A673 (cell line): Measurements from ENCODE around the gene TSSC4. TPM values are rescaled to one million over a fixed set of nuclear protein-coding genes. Genes with fewer than 3 reads are reported as not detected.

Experiments
- BruUV-seq: library from RNA; stranded (reverse); fragments of 400-500 nt; replicated peaks from 2 replicates; lab custom pipeline; 2021; lab: Mats Ljungman, UMichigan
- CTCF ChIA-PET: fragments of 300-600 bp; sonication (Branson Sonifier 250); formaldehyde crosslinking; loops from one replicate; lab custom pipeline; 2022; ENCODE audit warnings: antibody characterized with exemption; lab: Charles Lee
- POLR2A ChIA-PET: fragments of 300-600 bp; sonication (Branson Sonifier 250); formaldehyde crosslinking; loops from one replicate; lab custom pipeline; 2022; ENCODE audit warnings: antibody characterized with exemption; ENCODE audit not compliant: low non-redundant PET; lab: Charles Lee
- DNase-seq: peaks from one replicate; pipeline ENCODE4 v3.0.0-alpha.2; 2015; ENCODE audit warnings: low spot score
- H3K27ac ChIP-seq: fragments of 200-600 bp; sonication (generic); 2 replicates; pipeline ENCODE4 v1.5.1; 2016; ENCODE audit warnings: mixed run types, low read depth, mild to moderate bottlenecking, mixed read lengths, antibody characterized with exemption, low read length; ENCODE audit not compliant: poor library complexity, severe bottlenecking
- H3K27me3 ChIP-seq: fragments of 200-600 bp; sonication (generic); replicated peaks from 2 replicates; pipeline ENCODE4 v1.6.1; 2017; ENCODE audit warnings: mixed run types, low read depth, mild to moderate bottlenecking, mixed read lengths, antibody characterized with exemption, low read length; ENCODE audit not compliant: insufficient read depth, poor library complexity
- H3K36me3 ChIP-seq: fragments of 200-600 bp; sonication (generic); 2 replicates; pipeline ENCODE4 v1.6.1; 2016; ENCODE audit warnings: mixed run types, mild to moderate bottlenecking, mixed read lengths, antibody characterized with exemption, low read length; ENCODE audit not compliant: insufficient read depth, poor library complexity, severe bottlenecking
- H3K4me1 ChIP-seq: fragments of 200-600 bp; sonication (generic); 2 replicates; pipeline ENCODE4 v1.6.1; 2017; ENCODE audit warnings: mixed run types, mild to moderate bottlenecking, mixed read lengths, antibody characterized with exemption, low read length; ENCODE audit not compliant: insufficient read depth, poor library complexity, severe bottlenecking
- H3K4me3 ChIP-seq: fragments of 200-600 bp; sonication (generic); 2 replicates; pipeline ENCODE4 v1.5.1; 2016; ENCODE audit warnings: low read depth, mixed run types, mild to moderate bottlenecking, mixed read lengths, low read length; ENCODE audit not compliant: poor library complexity, severe bottlenecking
- H3K9me3 ChIP-seq: fragments of 200-600 bp; sonication (generic); 2 replicates; pipeline ENCODE4 v1.6.1; 2016; ENCODE audit warnings: mixed run types, low read depth, mild to moderate bottlenecking, mixed read lengths, antibody characterized with exemption, low read length; ENCODE audit not compliant: poor library complexity, severe bottlenecking
- EZH2 ChIP-seq: fragments of 200-600 bp; sonication (generic); IDR thresholded peaks from 2 replicates; pipeline ENCODE4 v1.6.1; 2017; ENCODE audit warnings: borderline replicate concordance, low read depth, mild to moderate bottlenecking, mixed read lengths, antibody characterized with exemption, low read length; ENCODE audit not compliant: poor library complexity, severe bottlenecking
- intact Hi-C: fragments of 100-400 bp; cut with micrococcal nuclease; formaldehyde crosslinking; loops from one replicate; pipeline ENCODE4 v1.10.0; 2022; ENCODE audit not compliant: unreplicated experiment
- total RNA-seq: library from RNA; stranded (reverse); gene quantifications from 2 replicates; pipeline ENCODE4 v1.2.3, GENCODE V29; 2021
- TF ChIP-seq, protein P1 (sequence below): fragments of 300-800, 200-600 bp; sonication (generic); conservative IDR thresholded peaks from 2 replicates; pipeline ENCODE4 v1.5.1; 2017; ENCODE audit warnings: low read depth, mild to moderate bottlenecking, antibody characterized with exemption, low read length, moderate library complexity, mixed read lengths

The TSSC4 gene
- total RNA-seq, 1 experiment from 2014 or later, result 46.8 TPM

DNA sequence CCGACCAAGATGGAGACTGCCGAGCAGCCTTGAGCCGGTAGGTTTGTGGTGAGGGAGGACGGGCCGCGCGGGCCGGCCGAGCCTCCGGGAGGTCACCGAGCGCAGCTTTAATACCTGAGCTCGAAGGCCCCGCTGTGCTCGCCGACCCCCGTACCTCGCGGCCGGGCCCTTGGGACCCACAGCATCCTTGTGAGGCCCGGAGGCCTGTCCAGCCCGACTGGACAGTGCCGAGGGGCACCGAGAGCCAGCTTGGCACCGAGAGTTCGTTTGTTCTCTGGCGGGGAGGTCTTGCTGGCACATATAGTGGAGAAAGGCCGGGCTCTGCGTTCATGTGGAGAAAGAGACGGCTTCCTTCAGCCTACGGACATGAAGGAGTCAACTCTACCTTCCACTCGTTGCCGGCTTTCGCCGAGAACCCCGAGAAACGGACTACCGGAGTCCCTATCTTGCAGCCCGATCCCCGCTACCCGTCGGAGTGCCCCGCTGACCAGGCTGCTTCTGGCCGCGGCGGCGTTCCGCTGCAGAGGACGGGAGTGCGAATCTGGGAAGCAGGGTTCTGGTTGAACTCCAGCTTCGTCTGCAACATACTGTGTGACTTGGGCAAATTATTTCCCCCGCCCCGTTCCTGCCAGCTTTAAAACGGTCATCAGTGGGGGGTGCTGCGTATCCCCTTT, 349 bp downstream of the TSSC4 start:
- TF ChIP-seq, protein P1, sequence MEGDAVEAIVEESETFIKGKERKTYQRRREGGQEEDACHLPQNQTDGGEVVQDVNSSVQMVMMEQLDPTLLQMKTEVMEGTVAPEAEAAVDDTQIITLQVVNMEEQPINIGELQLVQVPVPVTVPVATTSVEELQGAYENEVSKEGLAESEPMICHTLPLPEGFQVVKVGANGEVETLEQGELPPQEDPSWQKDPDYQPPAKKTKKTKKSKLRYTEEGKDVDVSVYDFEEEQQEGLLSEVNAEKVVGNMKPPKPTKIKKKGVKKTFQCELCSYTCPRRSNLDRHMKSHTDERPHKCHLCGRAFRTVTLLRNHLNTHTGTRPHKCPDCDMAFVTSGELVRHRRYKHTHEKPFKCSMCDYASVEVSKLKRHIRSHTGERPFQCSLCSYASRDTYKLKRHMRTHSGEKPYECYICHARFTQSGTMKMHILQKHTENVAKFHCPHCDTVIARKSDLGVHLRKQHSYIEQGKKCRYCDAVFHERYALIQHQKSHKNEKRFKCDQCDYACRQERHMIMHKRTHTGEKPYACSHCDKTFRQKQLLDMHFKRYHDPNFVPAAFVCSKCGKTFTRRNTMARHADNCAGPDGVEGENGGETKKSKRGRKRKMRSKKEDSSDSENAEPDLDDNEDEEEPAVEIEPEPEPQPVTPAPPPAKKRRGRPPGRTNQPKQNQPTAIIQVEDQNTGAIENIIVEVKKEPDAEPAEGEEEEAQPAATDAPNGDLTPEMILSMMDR, result no peak
- TF ChIP-seq EZH2, result no peak
- BruUV-seq, result TSS peak; percentile 63
- Histone ChIP-seq H3K27ac (peak overlapping the region; percentile 70), H3K9me3 (no peaks in the 10 kb centered on the region), H3K4me1 (peaks cover 8% of the 10 kb centered on the region), H3K36me3 (peaks cover 3% of the 10 kb centered on the region), H3K4me3 (peak overlapping the region; percentile 82), H3K27me3 (no peaks in the 10 kb centered on the region)
- POLR2A ChIA-PET, result interaction anchor here (0.6 kb wide), 1 partner anchor 309 kb away, joined by 3 read pairs; no protein-coding TSS in a partner anchor
- intact Hi-C loops, result loop anchor here (1.0 kb wide), 1 partner anchor 23 kb away; no protein-coding TSS in a partner anchor
- CTCF ChIA-PET, result interaction anchor here (0.7 to 1.0 kb wide), 3 partner anchors 20 to 96 kb away, joined by 5 to 7 read pairs (median 6); no protein-coding TSS in a partner anchor
- no peak for DNase-seq

- BruUV-seq, result no TSS peak
- CTCF ChIA-PET, result no interaction called here
- H3K27ac ChIP-seq, result peak overlapping the region; percentile 70
Measured at GRCh38 chr11:2401436-2401984, 960 bp downstream of the TSSC4 start.

GRCh38 chr11:2402106-2402505, 1.6 kb downstream of the TSSC4 start:
- TF ChIP-seq, protein P1, result no peak
- no peak for TF ChIP-seq EZH2
- ChIA-PET POLR2A (no interaction called here), CTCF (no interaction called here)
- Histone ChIP-seq H3K36me3 (no peaks in the 10 kb centered on the region), H3K27ac (no peak overlapping the region), H3K4me3 (peak overlapping the region; percentile 82), H3K4me1 (peaks cover 8% of the 10 kb centered on the region), H3K27me3 (no peaks in the 10 kb centered on the region), H3K9me3 (no peaks in the 10 kb centered on the region)
- no peak for DNase-seq
- BruUV-seq, result no TSS peak
- intact Hi-C loops, result no loop called here

More at GRCh38 chr11:2401436-2401984, 960 bp downstream of the TSSC4 start:
- peak overlapping the region; percentile 82 for H3K4me3 ChIP-seq
- no peaks in the 10 kb centered on the region for H3K9me3 ChIP-seq
- no peaks in the 10 kb centered on the region for H3K27me3 ChIP-seq
- TF ChIP-seq, protein P1, result no peak
- no peak for TF ChIP-seq EZH2
- intact Hi-C loops, result no loop called here
- H3K36me3 ChIP-seq, result peaks cover 3% of the 10 kb centered on the region
- POLR2A ChIA-PET, result no interaction called here
- H3K4me1 ChIP-seq, result peaks cover 8% of the 10 kb centered on the region
- DNase-seq, result no peak
